H9 (cell line): ENCODE measurements around the gene HNRNPF. TPM values are rescaled to one million over a fixed set of nuclear protein-coding genes. Genes with fewer than 3 reads are reported as not detected.

ENCODE experiments used
- DNase-seq: peaks from one replicate; pipeline ENCODE4 v3.0.0-alpha.2; 2017
- H2AFZ ChIP-seq: one replicate; pipeline ENCODE4 v1.6.1; 2013; ENCODE audit warnings: mild to moderate bottlenecking, low read length, control low read depth, moderate library complexity
- H2AK5ac ChIP-seq: 2 replicates; pipeline ENCODE4 v1.6.1; 2013; ENCODE audit warnings: low read length, control low read depth, mixed read lengths; ENCODE audit not compliant: insufficient read length
- H2BK120ac ChIP-seq: one replicate; pipeline ENCODE4 v1.6.1; 2013; ENCODE audit warnings: low read depth, mild to moderate bottlenecking, low read length, control low read depth, inconsistent platforms; ENCODE audit not compliant: poor library complexity, severe bottlenecking
- H2BK12ac ChIP-seq: 2 replicates; pipeline ENCODE4 v1.6.1; 2013; ENCODE audit warnings: low read length, control low read depth, mixed read lengths, low read depth; ENCODE audit not compliant: insufficient read length
- H2BK15ac ChIP-seq: 2 replicates; pipeline ENCODE4 v1.6.1; 2013; ENCODE audit warnings: low read depth, low read length, control low read depth
- H2BK20ac ChIP-seq: one replicate; pipeline ENCODE4 v1.6.1; 2013; ENCODE audit warnings: low read depth, mild to moderate bottlenecking, low read length, control low read depth, inconsistent platforms; ENCODE audit not compliant: poor library complexity, severe bottlenecking
- H2BK5ac ChIP-seq: 2 replicates; pipeline ENCODE4 v1.6.1; 2013; ENCODE audit warnings: low read length, control low read depth, mixed read lengths; ENCODE audit not compliant: insufficient read length
- H3K14ac ChIP-seq: 2 replicates; pipeline ENCODE4 v1.6.1; 2013; ENCODE audit warnings: low read length, control low read depth; ENCODE audit not compliant: insufficient read depth
- H3K18ac ChIP-seq: 2 replicates; pipeline ENCODE4 v1.6.1; 2013; ENCODE audit warnings: low read depth, mild to moderate bottlenecking, mixed read lengths, low read length, control low read depth; ENCODE audit not compliant: insufficient read length
- H3K23ac ChIP-seq: 2 replicates; pipeline ENCODE4 v1.6.1; 2013; ENCODE audit warnings: low read length, control low read depth, mixed read lengths, low read depth; ENCODE audit not compliant: insufficient read length
- H3K23me2 ChIP-seq: 2 replicates; pipeline ENCODE4 v1.6.1; 2013; ENCODE audit warnings: low read depth, mild to moderate bottlenecking, mixed read lengths, low read length, control low read depth; ENCODE audit not compliant: insufficient read length, poor library complexity, severe bottlenecking
- H3K27ac ChIP-seq: 2 replicates; pipeline ENCODE4 v1.5.1; 2013; ENCODE audit warnings: low read length, control low read depth, mixed read lengths, low read depth; ENCODE audit not compliant: insufficient read length
- H3K27me3 ChIP-seq: 2 replicates; pipeline ENCODE4 v1.6.1; 2013; ENCODE audit warnings: low read length, control low read depth, inconsistent platforms; ENCODE audit not compliant: insufficient read depth
- H3K4ac ChIP-seq: 2 replicates; pipeline ENCODE4 v1.6.1; 2013; ENCODE audit warnings: low read depth, mild to moderate bottlenecking, control low read depth, inconsistent platforms, low read length, moderate library complexity
- H3K4me1 ChIP-seq: 2 replicates; pipeline ENCODE4 v1.6.1; 2013; ENCODE audit warnings: low read length, control low read depth, inconsistent platforms; ENCODE audit not compliant: insufficient read depth
- H3K4me2 ChIP-seq: 2 replicates; pipeline ENCODE4 v1.6.1; 2013; ENCODE audit warnings: low read length, control low read depth, mixed read lengths; ENCODE audit not compliant: insufficient read length, insufficient read depth
- H3K56ac ChIP-seq: 2 replicates; pipeline ENCODE4 v1.6.1; 2013; ENCODE audit warnings: low read depth, mild to moderate bottlenecking, mixed read lengths, low read length, control low read depth; ENCODE audit not compliant: insufficient read length
- H3K79me1 ChIP-seq: 2 replicates; pipeline ENCODE4 v1.6.1; 2013; ENCODE audit warnings: low read depth, mild to moderate bottlenecking, moderate library complexity, low read length, control low read depth, inconsistent platforms; ENCODE audit not compliant: insufficient read depth, poor library complexity, severe bottlenecking
- H3K79me2 ChIP-seq: 2 replicates; pipeline ENCODE4 v1.6.1; 2013; ENCODE audit warnings: low read length, control low read depth, inconsistent platforms; ENCODE audit not compliant: insufficient read depth
- H3K9ac ChIP-seq: 2 replicates; pipeline ENCODE4 v1.6.1; 2013; ENCODE audit warnings: low read length, control low read depth, mixed read lengths; ENCODE audit not compliant: insufficient read length; ENCODE audit errors: extremely low read depth
- H3K9me3 ChIP-seq: one replicate; pipeline ENCODE4 v1.6.1; 2013; ENCODE audit warnings: low read depth, low read length, inconsistent platforms; ENCODE audit not compliant: control insufficient read depth
- H3T11ph ChIP-seq: one replicate; pipeline ENCODE4 v1.6.1; 2013; ENCODE audit warnings: mild to moderate bottlenecking, low read length, control low read depth, inconsistent platforms
- H4K20me1 ChIP-seq: one replicate; pipeline ENCODE4 v1.6.1; 2013; ENCODE audit not compliant: control insufficient read depth, insufficient read length, insufficient read depth
- H4K5ac ChIP-seq: 2 replicates; pipeline ENCODE4 v1.6.1; 2013; ENCODE audit warnings: low read depth, mild to moderate bottlenecking, mixed read lengths, low read length, control low read depth; ENCODE audit not compliant: insufficient read length
- H4K8ac ChIP-seq: replicated peaks from 2 replicates; pipeline ENCODE4 v1.6.1; 2013; ENCODE audit warnings: low read length, control low read depth, mixed read lengths, low read depth; ENCODE audit not compliant: insufficient read length
- H4K91ac ChIP-seq: 2 replicates; pipeline ENCODE4 v1.6.1; 2013; ENCODE audit warnings: low read depth, mild to moderate bottlenecking, moderate library complexity, mixed read lengths, low read length, control low read depth; ENCODE audit not compliant: insufficient read length
- H3K27ac Mint-ChIP-seq, 3 experiments: 2 replicates in 2 of 3; 3 replicates in 1 of 3; pipeline ENCODE4 v1.8.0; 2020 to 2021; ENCODE audit warnings: mixed read lengths in 3 of 3, mild to moderate bottlenecking in 1 of 3, moderate library complexity in 1 of 3
- H3K27me3 Mint-ChIP-seq: 2 replicates; pipeline ENCODE4 v1.8.0; 2021; ENCODE audit warnings: low read depth, mild to moderate bottlenecking, moderate library complexity, mixed read lengths
- H3K36me3 Mint-ChIP-seq, 3 experiments: 2 replicates in 2 of 3; 3 replicates in 1 of 3; pipeline ENCODE4 v1.8.0; 2020 to 2021; ENCODE audit warnings: low read depth in 3 of 3, mixed read lengths in 3 of 3; ENCODE audit not compliant: insufficient read depth in 1 of 3
- H3K4me1 Mint-ChIP-seq, 2 experiments: 2 replicates each; pipeline ENCODE4 v1.8.0; 2020; ENCODE audit warnings: mixed read lengths in 2 of 2
- H3K4me3 Mint-ChIP-seq, 2 experiments: 2 replicates in 1 of 2; 3 replicates in 1 of 2; pipeline ENCODE4 v1.8.0; 2020 to 2021; ENCODE audit warnings: mild to moderate bottlenecking in 2 of 2, mixed read lengths in 2 of 2, moderate library complexity in 1 of 2
- H3K9me3 Mint-ChIP-seq, 2 experiments: 2 replicates in 1 of 2; 3 replicates in 1 of 2; pipeline ENCODE4 v1.8.0; 2020; ENCODE audit warnings: mild to moderate bottlenecking in 2 of 2, mixed read lengths in 2 of 2, moderate library complexity in 1 of 2
- WGBS: extraction: QIAGEN DNeasy Blood & Tissue Kit; methylation state at CpG from one replicate; pipeline ENCODE4 v1.1.7; 2013; ENCODE audit warnings: missing lambda C conversion rate, low lambda C conversion rate, mixed read lengths; ENCODE audit not compliant: insufficient read length; ENCODE audit errors: extremely low coverage; 5-methylcytosine and 5-hydroxymethylcytosine counted together
- total RNA-seq: library from RNA; stranded (reverse); gene quantifications from 2 replicates; pipeline ENCODE4 v1.2.1, GENCODE V29; 2021
- TF ChIP-seq, protein P1 (sequence below): fragments of 200-600 bp; sonication (generic); conservative IDR thresholded peaks from 3 replicates; pipeline ENCODE4 v1.8.0; 2021; ENCODE audit warnings: antibody characterized with exemption, mild to moderate bottlenecking

The HNRNPF gene
- total RNA-seq, 1 experiment from 2014 or later: 411 TPM

DNA sequence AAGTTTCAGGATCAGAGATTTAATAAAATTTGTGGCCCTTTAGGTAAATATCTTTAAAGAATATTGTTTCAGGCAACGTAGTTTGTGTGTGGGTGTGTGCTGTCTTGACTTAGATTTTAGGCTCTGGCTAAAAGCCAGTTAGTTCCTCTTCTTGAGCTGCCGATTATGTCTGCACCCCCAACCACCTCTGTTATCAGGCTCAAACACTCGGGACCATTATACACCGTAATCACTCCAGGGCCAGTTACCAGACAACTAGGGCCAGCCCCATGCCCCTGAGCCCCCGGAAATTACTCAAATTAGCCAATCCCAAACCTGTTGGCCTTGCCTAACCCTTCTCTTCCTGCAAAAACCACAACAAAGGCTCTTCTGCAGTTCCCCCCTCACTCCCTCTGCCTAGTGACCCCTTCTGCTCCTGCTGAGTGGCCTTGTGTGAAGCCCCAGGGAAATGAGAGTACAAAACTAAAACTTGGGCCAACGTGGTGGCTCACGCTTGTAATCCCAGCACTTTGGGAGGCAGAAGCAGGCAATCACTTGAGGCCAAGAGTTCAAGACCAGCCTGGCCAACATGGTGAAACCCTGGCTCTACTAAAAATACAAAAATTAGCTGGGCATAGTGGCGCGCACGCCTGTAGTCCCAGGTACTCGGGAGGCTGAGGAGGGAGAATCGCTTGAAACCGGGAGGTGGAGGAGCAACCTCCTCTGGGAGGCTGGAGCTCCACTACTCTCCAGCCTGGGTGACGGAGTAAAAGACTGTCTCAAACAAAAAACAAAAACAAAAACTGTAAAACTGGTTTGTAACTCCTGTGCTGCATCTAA is 9.2 kb upstream of the HNRNPF start:
- TF ChIP-seq, protein P1, sequence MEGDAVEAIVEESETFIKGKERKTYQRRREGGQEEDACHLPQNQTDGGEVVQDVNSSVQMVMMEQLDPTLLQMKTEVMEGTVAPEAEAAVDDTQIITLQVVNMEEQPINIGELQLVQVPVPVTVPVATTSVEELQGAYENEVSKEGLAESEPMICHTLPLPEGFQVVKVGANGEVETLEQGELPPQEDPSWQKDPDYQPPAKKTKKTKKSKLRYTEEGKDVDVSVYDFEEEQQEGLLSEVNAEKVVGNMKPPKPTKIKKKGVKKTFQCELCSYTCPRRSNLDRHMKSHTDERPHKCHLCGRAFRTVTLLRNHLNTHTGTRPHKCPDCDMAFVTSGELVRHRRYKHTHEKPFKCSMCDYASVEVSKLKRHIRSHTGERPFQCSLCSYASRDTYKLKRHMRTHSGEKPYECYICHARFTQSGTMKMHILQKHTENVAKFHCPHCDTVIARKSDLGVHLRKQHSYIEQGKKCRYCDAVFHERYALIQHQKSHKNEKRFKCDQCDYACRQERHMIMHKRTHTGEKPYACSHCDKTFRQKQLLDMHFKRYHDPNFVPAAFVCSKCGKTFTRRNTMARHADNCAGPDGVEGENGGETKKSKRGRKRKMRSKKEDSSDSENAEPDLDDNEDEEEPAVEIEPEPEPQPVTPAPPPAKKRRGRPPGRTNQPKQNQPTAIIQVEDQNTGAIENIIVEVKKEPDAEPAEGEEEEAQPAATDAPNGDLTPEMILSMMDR: no peak
- DNase-seq: no peak
- Histone ChIP-seq H3K23ac (no peak overlapping the region), H2AK5ac (no peak overlapping the region), H3K27me3 (no peaks in the 10 kb centered on the region), H3K79me1 (no peaks in the 10 kb centered on the region), H4K20me1 (no peaks in the 10 kb centered on the region), H3K23me2 (no peaks in the 10 kb centered on the region), H2BK20ac (no peak overlapping the region), H4K8ac (no peak overlapping the region), H2BK5ac (no peak overlapping the region), H4K91ac (no peak overlapping the region), H2BK12ac (no peak overlapping the region), H2AFZ (no peak overlapping the region), H3K79me2 (no peaks in the 10 kb centered on the region), H3K18ac (no peak overlapping the region), H3K4me2 (no peak overlapping the region), H3T11ph (no peak overlapping the region), H3K9ac (no peak overlapping the region), H3K56ac (no peak overlapping the region), H3K27ac (no peak overlapping the region), H4K5ac (no peak overlapping the region), H3K14ac (no peak overlapping the region; the same call in 1 of the 2 replicates), H3K4me1 (no peaks in the 10 kb centered on the region), H2BK120ac (no peak overlapping the region), H2BK15ac (no peak overlapping the region), H3K9me3 (no peaks in the 10 kb centered on the region), H3K4ac (no peak overlapping the region)
- H3K27me3 Mint-ChIP-seq: peaks cover 17% of the 10 kb centered on the region
- no CpG with 5 or more reads among the region's 14 CpGs for WGBS
- H3K4me1 Mint-ChIP-seq: peaks cover 6% of the 10 kb centered on the region in 2 experiments
- no peak overlapping the region for H3K27ac Mint-ChIP-seq
- no peak overlapping the region for H3K4me3 Mint-ChIP-seq
- peaks cover 0 to 9% of the 10 kb centered on the region in 2 experiments; a peak in 3 of 5 replicates for H3K9me3 Mint-ChIP-seq
- H3K36me3 Mint-ChIP-seq: peaks cover 0 to 5% (median 3%) of the 10 kb centered on the region in 3 experiments; a peak in 3 of 7 replicates
